Glomerular visceral epithelial cell (primary cell): Measurements from ENCODE around the gene HECTD4.

Source experiments
- DNase-seq: peaks from one replicate; pipeline ENCODE4 v3.0.0-alpha.2; 2016; ENCODE audit errors: extremely low spot score

HECTD4 gene

DNA sequence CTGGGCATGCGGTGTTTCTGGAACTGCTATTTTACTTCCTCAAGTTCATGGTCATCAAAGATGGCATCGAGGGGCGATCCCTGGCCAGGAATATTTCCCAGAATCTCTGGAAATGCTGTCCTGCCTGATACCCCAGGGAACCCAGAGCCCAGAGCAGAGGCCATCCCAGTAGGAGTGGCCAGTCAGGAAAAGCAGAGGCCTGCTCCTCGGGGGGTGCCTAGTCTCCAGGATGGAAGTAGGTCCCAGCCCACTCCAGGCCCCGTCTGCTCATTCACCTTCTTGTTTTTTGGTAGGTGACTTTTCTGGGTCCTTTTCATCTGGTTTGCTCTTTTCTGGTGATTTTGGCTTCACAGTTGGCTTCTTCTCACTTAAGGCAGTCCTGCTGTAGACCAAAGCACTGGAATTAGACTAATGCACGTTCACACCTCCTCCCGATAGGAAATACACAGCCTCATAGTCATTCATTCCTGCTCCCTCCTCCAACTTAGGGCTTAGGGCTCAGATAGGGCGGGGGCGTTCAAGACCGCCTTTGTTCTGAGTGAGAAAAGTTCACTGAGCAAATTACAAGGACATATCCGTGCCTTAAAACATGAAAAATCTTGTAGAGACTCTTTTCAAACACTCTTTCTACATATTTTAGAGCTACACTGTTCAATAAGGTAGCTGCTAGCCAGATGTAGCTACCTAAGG lies 205.8 kb downstream of the HECTD4 start:
- DNase-seq, result no peak

DNA sequence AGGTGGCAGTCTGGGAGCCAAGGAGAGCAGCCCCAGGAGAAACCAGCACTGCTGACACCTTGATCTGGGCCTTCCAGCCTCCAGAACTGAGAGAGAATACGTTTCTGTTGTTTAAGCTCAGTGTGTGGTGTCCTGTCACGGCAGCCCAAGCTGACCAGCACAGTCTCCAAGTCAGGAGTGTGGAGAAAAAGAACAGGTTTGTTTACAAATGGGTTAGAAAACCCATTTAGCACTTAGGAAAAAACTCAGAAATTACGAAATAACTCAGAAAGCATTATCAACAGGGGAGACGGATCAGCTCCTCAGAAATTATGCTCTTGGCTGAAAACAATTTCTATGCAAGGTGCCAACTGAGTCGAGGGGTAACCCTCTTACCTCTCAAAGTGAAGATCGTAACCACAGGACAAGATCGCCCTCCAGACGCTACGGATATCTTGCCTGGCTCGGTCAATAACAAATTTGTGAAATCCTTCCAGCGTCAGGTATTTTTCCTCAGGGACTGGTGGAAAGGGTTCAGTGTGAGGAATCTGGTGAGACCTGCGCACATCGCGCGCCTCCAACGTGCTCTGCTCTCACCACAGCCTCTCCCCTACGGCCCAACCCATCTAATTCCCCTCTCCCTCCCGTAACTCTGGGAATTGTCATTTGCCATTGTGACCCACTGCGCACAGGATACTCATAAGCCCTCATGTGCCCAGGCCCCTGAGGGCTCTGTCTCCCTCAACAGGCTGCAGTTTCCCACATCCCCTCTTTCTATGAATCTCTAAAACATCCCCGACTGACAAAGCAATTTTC lies 206.7 kb downstream of the HECTD4 start:
- no peak for DNase-seq

DNA sequence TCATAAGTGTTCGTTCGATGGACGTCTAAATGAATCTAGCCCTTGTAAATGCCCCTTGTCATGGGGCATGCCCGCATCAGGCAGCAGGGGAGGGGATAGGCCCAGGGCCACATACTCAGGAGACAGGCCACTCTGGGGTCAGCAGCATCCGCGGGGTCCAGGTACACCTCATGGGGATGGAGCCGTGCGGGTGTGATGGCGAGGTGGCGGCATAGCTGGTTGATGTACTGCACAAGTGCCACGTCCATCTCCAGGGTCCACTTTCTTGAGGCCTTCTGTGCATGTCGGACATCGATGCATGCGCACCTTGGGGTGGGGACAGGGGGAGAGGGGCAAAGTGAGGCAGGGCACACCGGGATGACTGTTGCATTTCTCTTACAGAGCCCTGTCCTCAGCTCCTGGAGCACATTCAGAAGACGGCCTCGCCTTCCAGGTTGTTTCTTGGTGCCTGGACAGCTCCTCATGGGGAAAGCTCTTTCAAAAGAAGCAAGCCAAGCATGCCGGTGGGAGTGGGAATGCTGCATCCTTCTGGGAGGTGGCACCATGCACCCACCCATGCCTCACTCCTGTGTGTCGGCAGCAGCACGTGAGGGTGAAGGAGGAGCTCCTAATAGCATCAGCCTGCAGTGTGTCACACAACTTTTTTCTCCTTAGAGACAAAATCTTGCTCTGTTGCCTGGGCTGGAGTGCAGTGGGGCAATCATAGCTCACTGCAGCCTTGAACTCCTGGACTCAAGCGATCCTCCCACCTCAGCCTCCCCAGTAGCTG lies 209.5 kb downstream of the HECTD4 start:
- DNase-seq, result no peak

DNA sequence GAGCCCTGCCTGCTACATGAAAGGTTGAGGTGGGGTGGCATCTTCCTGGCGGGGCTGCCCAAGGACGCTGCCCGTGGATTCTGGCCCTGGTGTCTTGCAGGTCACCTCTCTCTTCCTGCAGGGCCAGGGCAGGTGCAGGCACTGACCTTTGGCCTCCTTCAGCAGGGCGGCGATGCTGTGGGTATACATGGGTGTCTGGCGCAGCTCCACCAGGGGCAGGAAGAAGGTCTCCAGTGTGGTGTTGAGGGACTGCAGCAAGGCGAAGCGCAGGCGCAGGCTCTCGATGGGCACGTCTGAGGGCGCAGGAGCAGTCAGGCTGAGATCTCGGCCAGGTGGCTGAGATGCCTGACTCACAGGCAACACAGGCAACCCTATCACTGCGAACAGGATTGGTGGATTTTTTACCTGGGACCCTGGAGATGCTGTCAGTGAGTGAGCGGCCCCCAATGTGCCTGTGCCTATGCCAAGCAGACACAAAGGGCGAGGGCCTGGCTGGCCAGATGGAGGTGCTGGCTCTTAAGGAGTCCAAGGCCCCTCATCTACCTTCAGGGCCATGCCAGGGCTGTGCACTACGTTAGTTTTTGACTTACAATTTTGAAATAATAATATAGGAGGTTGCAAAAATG lies 211.1 kb downstream of the HECTD4 start:
- DNase-seq, result no peak

DNA sequence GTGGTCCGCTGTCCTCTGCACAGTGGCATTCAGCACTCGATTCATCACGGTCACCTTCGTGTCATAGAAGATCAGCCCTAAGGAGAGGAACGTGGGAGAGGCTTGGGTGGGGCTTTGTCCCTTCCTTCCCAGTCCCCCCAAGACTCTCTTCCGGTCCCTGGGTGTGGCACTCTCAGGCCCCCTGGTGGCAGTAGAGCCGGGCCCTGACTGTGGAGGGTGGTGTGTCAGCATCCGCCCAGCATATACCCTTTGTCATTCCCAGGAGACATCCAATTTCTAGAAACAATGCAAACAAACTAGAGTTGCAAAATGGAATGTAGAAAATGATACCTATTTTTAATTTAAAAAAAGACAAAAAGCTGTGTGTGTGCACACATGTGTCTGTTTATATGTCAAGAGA lies 211.9 kb downstream of the HECTD4 start:
- DNase-seq, result no peak

DNA sequence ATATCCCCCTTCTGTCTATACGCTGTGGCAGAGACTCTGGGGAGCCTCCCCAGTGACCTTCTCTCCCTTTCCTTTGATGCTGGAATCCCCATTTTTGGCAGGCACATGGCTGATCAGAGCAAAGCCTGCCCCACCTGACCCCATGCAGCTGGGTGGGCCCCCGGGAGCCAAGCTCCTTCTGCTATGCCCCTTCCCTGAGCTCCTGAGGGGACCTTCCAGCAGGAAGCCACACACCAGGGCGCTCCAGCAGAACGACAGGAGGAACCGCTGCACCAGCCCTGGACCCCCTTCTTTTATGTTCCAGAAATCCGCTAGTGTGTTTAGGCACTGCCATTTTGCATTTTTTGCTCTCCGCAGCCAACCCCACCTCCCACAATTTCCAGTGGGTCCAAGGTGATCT lies 212.3 kb downstream of the HECTD4 start:
- no peak for DNase-seq

DNA sequence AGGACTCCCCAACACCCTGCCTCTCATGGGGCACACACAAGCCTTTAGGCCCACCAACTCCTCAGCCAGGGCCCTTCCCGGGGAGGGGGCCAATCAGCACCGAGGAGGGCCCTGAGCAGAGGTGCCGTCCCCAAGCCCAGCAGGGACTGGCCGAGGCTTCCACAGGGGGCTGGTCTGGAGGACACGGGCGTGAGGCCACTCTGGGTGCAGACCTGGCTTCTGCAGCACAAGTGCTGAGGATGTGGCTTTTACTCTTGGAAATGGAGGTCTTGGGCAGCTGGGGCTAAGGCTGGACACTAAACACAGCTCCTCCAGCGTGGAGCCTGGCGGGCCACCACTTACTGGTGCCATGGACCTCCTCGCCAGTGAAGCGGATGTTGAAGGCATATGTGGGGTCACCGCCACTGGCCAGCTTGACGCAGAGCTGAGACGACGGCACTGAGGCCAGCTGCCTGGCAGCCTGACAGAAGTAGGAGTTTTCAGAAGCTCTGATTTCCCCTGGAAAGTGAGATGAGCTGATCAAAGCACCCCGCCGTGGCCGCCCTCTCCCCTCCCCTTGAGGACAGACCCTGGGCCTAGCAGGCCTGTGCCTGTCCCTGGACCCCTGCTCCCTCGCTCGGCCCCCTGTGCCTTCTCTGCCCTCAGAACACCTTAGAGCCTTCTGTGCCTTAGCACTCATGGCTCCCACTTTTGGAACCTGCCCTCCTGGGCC lies 212.9 kb downstream of the HECTD4 start:
- no peak for DNase-seq

DNA sequence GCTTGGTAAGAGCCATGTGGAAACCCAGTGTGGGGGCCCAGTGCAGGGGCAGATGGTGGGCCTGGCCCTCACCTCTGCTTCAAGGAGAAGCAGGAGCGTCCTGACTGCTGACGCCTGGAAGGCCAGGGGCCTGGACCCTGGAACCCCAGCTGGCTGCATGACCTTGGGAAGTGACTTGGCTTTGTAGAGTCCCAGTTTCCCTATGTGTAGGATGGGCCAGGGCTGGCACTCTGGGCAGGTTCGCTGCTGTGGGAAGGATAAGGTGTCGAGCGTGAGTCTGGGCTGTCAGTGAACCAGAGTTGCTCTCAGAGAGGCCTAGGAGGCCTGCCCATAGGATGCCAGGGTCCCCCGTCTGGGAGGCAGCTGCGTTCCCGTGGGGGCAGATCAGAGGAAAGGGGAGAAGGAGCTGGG lies 213.7 kb downstream of the HECTD4 start:
- no peak for DNase-seq

DNA sequence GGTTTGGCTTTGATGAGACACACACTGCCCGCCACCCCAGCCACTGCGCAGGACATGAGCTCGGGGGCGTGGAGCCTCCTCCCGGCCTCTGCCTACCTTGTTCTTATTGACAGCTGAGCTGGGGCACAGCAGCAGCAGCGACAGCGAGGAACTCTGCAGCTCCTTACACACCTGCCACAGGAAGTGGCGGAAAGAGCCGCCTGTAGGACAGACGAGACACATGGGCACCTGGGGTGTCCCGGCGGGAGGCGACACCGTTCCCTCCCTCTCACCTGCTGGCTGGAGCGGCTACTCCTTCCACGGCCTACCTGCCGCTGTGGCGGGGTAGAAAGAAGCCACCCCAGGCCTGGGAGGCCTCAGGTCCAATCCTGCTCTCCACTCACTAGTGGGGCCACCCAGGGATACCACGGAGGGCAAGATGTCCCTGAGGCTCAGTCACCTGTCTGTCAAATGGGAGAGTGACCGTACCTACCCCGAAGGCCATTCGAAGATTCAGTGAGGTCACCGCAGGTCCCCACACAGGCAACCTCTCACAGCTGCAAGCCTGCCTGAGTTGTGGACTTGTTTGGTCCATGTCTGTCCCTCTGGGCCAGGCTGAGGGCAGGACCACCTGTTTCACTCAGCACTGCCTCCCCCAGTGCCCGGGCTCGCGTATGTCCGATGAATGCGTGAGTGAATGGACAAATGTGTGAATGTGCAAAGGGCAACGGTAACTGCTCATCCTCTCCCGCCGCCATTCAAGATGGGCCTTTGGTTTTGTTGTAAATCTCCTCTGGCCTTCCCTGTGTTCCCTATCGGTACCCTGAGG lies 214.3 kb downstream of the HECTD4 start:
- DNase-seq, result no peak

DNA sequence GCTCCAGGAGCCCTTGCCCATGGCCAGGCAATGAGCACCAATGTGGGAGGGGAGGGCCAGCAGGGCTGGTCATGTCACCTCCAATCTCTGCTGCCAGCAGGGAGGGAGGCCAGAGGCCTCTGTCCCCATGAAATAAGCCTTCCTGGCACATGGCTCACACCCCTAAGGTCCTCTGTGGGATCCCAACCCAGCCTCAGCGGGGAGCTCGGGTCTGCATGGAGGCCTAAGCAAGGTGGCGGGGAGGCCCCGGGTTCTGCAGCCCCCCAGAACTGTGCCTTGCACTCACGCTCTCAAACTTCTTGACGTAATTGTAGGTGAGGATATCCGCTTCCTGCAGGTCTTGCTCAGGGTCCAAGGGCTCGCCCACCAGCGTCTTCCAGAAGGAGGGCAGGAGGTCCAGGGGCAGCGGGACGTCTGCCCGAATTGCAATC lies 215.2 kb downstream of the HECTD4 start:
- DNase-seq, result no peak

DNA sequence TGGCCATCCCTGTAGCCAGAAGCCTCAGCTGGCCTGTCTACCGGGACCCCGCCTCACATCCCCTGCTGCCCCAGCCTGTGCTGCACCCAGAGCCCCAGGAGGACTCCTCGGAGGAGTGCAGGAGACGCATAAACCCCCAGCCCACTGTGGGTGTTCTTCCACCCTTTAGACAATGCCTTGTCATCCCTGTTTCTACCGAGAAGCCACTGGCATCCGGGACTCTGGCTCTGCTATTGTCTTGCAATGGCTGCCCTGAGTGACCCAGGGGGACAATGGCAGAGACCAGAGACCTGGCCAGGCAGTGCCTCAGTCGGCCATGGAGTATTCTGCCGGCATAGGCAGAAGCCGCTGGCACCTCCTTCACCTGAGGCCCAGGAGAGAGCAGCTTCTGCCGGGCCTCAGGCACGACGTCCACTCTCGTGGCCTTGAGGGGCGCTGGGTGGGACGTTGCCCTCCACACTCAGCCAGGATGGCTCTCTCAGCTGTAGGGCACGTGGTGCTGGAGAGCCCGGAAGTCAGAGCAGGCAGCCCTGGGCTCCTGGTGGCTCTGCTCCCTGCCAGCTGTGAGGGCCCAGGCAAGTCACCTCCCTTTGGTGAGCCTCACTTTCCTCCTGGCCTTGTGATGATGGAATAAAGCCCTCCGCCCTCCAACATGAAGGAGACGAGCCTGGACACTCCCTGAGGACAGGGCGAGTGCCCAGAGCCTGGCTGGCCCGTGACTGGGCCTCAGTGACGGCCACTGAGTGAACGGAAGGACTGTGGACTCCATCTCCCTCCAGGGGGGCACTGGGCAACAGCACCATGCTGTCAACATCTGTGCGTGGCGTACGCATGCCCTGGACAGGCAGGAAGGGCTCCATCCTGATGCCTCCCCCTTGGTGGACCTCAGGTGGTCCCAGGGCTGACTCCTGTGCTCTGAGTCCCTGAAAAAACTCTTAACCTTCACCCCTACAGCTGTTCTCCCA lies 215.9 kb downstream of the HECTD4 start:
- no peak for DNase-seq

DNA sequence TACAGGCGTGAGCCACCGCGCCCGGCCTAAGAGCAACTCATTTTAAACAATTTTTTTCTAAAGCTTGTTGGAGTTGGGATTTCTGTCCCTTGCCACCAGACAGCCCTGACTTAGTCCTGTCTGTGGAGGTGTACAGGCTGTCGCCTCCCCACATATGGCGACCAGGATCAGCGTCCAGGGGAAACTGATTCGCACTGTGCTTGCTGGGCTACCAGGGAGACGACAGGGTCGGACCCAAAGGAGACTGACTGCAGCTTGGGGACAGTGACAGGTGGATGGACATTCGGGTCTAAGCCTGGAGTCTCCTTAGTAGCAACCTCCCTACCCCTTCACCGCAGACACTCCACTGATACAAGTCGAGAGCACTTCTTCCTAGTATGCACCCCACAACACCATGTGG lies 216.6 kb downstream of the HECTD4 start:
- DNase-seq, result no peak

DNA sequence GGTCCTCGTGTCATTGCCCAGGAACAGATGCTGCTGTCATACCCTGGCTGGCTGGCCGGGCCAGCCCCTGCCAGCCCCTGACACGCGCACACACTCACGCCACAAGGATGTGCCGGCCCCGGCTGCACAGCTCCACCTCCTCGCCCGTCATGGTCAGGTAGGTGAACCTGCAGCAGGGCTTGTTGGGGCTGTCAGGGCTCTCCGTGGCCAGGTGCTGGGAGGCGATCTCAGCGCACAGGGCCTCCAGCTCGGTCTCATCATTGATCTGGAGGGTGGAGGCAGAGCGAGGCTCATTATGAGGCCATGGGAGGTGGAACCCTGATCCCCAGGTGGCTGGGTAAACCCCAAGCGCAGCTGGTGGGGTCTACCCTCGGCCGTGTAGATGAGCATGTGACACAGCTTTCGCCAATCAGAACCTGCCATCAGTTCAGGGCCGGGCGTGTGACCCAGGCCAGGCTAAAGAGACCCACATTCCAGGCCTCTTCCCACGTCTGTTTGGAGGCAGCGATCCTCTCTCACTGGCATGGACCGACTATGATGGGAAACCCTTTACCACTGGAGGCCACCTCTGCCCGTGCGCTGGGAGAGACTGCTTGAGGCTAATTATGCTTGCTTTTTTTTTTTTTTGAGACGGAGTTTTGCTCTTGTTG lies 218.1 kb downstream of the HECTD4 start:
- DNase-seq, result no peak

DNA sequence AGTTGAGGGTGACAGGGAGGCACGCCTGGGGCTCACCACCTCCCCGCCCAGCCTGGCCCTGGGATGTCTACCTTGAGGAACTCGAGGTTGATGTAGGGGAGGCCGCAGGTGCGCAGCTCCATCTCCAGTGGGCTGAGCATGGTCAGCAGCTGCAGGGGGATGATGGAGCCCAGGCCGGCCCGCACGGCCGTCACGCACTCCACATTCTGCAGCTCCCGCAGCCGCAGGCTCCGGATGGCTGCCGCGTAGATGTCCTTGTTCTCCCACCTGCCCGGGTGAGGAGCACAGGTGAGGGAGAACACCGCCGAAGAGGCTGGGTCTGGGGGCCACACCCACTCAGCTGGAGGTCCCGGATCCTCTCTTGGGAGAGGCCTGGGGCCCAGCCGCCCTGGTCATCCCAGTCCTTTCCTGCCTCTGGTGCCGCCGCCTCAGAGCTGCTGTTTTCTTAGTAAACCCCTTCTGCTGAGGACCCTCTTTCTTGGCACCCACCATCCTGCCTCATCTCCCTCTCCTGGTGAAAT lies 218.7 kb downstream of the HECTD4 start:
- DNase-seq, result no peak

DNA sequence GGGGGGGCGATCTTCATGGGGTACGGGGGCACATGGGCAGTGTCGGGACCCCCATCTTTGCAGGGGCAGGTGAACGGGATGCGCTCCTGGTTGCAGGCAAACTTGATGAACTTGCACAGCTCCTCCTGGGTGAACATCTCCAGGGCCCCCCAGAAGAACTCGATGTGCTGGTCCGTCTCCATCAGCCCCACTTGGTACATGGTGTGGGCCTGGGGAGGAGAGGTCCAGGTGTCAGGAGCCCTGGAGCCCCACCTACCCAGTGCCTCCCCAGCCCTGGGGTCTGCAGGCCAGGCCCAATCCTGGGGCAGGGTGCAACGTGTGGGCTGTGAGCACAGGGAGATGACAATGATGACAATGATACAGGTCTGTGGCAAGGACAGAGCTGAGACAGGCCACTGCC lies 219.2 kb downstream of the HECTD4 start:
- no peak for DNase-seq

DNA sequence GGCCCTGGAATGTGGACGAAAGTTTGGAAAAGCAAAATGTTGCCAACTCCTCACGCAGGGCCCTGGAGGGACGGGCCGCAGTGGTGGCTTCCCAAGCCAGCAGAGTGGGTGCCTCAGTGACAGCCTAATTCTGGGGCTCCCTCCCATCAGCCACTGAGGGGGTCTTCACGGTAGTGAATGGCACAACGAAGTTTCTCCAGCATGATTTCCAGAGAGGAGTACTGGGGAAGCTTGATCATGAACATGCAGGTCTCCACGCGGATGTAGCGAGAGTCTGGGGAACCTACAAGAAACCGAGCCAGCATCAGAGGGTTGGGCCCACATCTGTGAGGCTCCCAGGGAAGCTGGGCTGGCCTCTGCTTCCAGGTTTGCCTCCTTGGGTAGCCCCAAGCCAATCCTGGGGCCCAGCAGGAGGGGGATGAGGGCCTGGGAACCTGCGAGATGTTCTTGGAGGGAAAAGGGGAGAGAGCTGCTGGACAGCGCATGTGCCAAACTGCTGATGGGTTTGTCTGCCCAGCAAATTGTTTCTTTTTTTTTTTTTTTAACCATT lies 219.9 kb downstream of the HECTD4 start:
- DNase-seq, result no peak

DNA sequence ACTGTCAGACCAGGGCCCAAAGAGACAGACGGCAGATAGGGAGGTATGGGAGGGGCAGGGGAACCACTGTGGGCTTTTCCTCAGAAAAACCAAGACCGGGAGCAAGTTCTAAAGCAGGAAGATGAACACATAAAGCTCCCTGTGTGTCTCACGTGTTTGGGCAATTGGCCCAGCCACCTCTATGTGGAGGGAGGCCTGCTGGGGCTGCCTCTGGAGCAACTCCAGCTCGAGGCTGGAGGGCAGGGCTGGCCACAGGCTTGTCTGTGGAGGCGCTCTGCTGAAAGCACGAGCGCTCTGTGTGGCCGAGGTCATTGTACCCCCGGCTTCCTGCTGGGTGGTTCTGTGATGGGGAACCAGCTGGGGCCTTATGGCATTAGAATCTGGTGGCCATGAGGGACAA lies 220.5 kb downstream of the HECTD4 start:
- no peak for DNase-seq

DNA sequence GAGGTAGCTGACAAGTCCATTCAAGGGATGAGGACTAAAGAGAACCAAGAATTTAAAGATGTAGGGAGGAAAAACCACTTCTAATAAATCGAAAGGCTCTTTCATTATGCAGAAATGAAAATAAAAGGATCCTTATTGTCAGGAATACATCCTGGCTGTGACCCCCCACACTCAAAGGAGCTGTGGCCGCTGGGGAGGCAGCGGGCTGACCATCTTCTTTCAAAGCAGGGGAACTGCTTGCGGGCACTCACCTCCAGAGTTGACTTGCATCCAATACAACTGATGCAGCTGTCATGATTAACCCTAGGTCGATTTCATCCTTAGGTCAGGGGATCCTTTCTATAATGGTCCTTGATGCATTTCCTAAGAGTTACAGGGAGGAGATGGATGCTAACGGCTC lies 221.6 kb downstream of the HECTD4 start:
- no peak for DNase-seq
